Measurements from ENCODE around the gene SLC5A10. TPM values are rescaled to one million over a fixed set of nuclear protein-coding genes. Genes with fewer than 3 reads are reported as not detected.
A peak's percentile ranks its signal among the peaks of the same experiment; 100 is the strongest.
"Not testable (repeated sequence)": the region's sequence is repeated elsewhere in the genome, so short reads cannot be mapped to it uniquely, and the experiment has no call there.

The SLC5A10 gene
- total RNA-seq, 2 donors from 2014 or later = not detected

DNA sequence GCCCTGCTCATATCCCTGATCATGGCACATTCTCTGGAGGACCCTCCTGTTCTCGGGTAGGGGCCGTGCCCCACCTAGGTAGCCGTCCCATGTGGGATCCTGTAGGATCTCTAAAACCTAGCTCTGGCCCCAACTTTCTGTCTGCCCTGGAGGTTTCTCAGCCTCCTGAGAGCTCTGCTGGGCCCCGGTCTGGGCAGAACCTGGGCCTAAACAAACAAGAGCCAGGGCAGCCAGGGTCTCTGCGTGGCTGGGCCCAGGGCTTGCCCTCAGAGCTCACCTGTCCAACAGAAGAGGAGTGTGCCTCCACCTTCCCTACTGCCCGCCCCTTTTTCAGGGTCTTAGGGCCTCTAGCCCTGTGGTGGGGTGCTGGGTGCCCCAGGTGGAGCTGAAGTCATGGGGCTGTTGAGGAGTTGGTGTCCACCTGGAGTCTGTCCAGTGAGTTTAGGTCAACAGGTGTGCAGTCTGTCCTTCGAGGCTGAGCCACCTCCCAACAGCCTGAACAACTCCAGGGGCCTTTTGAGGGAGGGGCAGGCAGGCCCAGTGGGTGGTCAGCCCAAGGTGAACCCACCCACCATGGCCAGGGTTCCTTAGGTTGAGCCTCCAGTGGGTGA, 69.2 kb downstream of the SLC5A10 start:
- not testable (repeated sequence) for H3K36me3 Mint-ChIP-seq (ENCODE audit: low read depth); ATAC-seq; H3K9me3 ChIP-seq (ENCODE audit: control insufficient read depth, low read length, poor library complexity, severe bottlenecking); H3K4me3 Mint-ChIP-seq; DNase-seq; H3K27me3 Mint-ChIP-seq
- Mint-ChIP-seq H3K27ac (peak overlapping the region; percentile 9), H3K4me1 (peaks cover 21% of the 10 kb centered on the region)

DNA sequence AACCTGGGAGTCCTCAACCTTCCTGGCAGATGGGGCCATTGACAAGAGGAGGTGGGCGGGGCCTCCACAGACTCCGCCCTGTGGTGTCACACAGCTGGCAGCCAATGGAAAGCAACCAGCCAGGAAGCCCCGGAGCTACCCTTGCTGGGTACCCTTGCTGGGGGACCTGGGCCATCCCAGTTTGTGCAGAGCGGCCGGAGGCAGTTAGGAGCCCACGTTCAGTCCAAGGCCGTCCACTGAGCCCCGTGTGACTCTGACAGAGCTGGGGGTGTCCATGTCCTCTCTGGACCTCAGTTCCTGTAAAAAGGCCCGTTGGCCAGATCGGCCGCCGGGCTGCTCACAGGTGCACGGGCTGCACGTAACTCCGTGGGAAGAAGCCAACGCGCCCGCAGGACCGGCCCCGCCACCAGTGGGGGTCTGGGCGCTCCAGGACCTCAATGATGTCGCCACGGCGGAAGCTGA, 69.7 kb downstream of the SLC5A10 start:
- no peak overlapping the region for H3K4me3 Mint-ChIP-seq
- DNase-seq = no peak
- no peaks in the 10 kb centered on the region for H3K36me3 Mint-ChIP-seq (ENCODE audit: low read depth)
- peaks cover 21% of the 10 kb centered on the region for H3K4me1 Mint-ChIP-seq
- no peak overlapping the region for H3K27ac Mint-ChIP-seq
- no peaks in the 10 kb centered on the region for H3K9me3 ChIP-seq (ENCODE audit: control insufficient read depth, low read length, poor library complexity, severe bottlenecking)
- ATAC-seq = no peak
- H3K27me3 Mint-ChIP-seq = no peaks in the 10 kb centered on the region

DNA sequence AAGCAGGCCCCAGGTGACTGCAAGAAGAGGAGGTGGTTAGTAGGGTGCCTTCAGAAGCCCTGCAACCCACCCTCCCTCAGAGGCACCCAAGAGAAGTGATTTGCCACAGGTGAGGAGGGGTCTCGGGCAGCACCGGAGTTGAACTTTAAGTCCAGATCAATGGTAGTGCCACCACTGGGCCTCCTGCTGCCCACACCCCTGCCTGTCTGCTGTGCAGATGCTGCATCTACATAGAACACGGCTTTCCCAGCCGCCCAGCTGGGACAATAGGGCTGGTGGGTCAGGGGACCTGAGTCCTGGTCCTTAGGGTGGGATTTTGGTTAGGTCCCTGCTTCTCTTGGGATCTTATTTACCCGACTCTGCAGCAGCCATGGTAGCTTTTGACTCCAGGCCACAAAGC, 70.2 kb downstream of the SLC5A10 start:
- Mint-ChIP-seq H3K36me3 (ENCODE audit: low read depth) (no peaks in the 10 kb centered on the region), H3K27ac (no peak overlapping the region), H3K4me3 (no peak overlapping the region), H3K27me3 (no peaks in the 10 kb centered on the region), H3K4me1 (peaks cover 18% of the 10 kb centered on the region)
- ATAC-seq (no peak), DNase-seq (no peak)
- no peaks in the 10 kb centered on the region for H3K9me3 ChIP-seq (ENCODE audit: control insufficient read depth, low read length, poor library complexity, severe bottlenecking)

DNA sequence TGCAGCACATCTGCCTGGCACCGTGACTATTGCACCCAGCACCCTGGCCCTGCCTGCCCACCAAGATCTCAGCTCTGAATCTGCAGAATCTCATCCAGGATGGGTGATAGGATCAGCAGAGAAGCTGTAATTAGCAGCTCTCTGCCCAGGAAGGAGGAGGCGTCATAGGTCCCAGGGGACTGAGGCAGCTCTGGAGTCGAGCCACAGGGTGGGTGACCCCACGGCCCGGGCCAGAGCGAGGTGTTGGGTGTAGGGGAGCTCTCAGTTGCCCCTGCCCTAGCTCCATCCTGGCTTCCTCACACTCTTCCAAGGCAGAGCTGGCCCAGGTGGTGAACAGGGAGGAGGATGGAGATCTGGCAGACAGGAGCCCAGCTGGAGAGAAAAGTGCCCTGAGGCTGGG, 70.8 kb downstream of the SLC5A10 start:
- Mint-ChIP-seq H3K27ac (no peak overlapping the region), H3K27me3 (no peaks in the 10 kb centered on the region), H3K4me1 (peaks cover 18% of the 10 kb centered on the region), H3K4me3 (peak overlapping the region; percentile 9), H3K36me3 (ENCODE audit: low read depth) (no peaks in the 10 kb centered on the region)
- ATAC-seq = no peak
- H3K9me3 ChIP-seq (ENCODE audit: control insufficient read depth, low read length, poor library complexity, severe bottlenecking) = no peaks in the 10 kb centered on the region
- DNase-seq = no peak

DNA sequence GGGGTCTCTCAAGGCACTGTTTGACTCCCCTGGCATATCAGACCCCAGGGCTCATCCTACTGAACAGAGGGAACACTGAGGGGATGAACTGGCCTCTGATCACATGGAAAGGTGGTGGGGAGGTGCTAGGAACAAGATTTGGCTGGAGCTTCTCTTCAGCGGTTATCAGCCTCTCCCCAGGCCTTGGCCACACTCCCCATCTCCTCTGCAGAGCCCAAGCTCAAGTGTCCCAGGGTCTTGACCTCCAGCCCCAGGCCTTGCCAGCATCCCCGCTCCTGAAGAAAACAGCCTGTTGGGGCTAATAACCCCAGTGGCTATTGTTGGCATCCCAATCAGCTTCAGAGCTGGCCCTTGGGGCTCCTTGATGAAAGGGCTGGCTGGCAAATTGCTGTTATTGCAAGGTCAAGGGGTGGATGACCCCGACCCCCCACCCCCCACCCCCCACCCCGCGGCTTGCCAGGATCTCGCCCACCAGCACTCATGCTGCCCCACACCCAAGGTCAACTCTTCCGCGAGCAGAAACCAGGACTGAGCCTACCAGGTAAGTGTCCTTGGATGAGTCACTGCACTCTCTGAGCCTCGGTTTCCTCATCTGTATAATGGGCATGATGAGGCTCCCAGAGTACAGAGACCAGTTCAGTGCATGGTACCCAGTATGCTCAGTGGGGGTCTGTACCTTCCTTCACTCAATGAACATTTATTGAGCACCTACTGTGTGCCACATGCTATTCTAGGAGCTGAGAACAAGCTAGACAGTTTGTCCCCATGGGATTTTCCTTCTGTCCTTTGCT, 71.4 kb downstream of the SLC5A10 start:
- peak overlapping the region; percentile 86 for H3K27ac Mint-ChIP-seq
- no peak for DNase-seq
- H3K27me3 Mint-ChIP-seq = no peaks in the 10 kb centered on the region
- peaks cover 16% of the 10 kb centered on the region for H3K4me1 Mint-ChIP-seq
- H3K4me3 Mint-ChIP-seq = peak overlapping the region; percentile 9
- ATAC-seq = no peak
- no peaks in the 10 kb centered on the region for H3K9me3 ChIP-seq (ENCODE audit: control insufficient read depth, low read length, poor library complexity, severe bottlenecking)
- H3K36me3 Mint-ChIP-seq (ENCODE audit: low read depth) = no peaks in the 10 kb centered on the region

DNA sequence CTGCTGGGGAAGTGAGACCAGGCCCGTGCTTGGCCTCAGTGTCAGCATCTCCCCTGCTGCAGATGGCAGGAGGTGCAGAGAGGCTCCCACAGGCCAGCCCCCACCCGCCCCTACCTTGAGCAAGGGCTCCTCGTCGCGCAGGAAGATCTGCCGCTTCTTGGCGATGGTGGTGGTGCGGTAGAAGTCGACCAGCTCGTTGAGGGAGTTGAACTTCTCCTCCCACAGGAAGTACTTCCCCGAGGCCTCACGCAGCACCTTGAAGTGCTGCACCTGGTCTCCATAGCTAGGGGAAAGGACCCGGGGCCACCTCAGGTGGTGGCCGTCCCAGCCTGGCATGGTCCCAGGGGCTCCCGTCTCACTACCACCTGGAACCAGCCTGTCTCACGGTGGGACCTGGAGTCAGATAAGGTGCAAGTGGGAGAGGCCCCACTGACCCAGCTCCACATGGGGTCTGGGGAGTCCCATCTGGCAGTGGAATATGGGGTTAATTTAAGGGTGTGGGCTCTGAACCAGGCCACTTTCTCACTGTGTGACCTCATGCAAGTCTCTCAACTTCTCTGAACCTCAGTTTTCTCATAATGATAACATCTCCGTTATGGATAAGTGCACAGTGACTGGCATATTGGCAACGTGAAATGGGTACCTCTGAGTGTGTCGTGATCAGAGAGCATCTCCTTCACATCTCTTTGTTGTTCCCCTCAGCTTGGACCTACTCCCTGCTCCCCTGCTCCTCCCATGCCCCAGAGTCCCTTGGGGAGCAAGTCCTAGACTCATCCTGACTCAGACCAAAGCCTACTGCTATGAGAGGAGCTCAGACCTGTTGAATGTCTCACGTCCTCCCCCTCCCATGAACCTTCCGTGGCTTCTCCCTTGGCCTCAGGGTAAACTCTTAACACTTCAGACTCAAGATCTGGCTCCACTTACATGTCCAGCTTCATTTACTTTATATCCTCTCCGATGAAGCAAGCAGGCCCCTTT, 72.4 kb downstream of the SLC5A10 start:
- peak overlapping the region; percentile 86 for H3K27ac Mint-ChIP-seq

DNA sequence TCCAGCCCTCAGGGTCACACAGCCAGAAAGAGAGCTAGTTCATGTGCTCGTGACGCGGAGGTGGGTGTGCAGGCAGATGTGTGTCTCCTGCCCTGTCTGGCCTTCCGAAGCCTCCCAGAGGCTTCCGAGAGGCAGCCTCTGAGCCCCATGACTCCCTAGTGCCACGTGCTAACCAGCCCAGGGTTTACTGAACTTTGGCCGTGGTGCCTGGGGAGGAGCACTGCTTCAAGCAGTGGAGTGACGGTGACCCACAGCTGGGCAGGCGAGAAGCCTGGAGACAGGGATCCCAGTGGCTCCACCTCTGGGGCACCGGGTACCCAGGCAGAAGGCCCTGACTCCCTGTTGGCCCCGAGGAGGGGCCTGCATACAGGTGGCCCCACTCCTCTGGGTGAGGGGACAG, 76.7 kb downstream of the SLC5A10 start:
- not testable (repeated sequence) for H3K9me3 ChIP-seq (ENCODE audit: control insufficient read depth, low read length, poor library complexity, severe bottlenecking); DNase-seq; H3K4me3 Mint-ChIP-seq; ATAC-seq; H3K27me3 Mint-ChIP-seq; H3K4me1 Mint-ChIP-seq; H3K27ac Mint-ChIP-seq; H3K36me3 Mint-ChIP-seq (ENCODE audit: low read depth)

More for the DNA sequence above, 72.4 kb downstream of the SLC5A10 start:
- DNase-seq (no peak), ATAC-seq (peak; percentile 41)
- peak overlapping the region; percentile 65 for H3K4me3 Mint-ChIP-seq
- no peaks in the 10 kb centered on the region for H3K27me3 Mint-ChIP-seq
- H3K36me3 Mint-ChIP-seq (ENCODE audit: low read depth) = no peaks in the 10 kb centered on the region
- peaks cover 11% of the 10 kb centered on the region for H3K4me1 Mint-ChIP-seq
- no peaks in the 10 kb centered on the region for H3K9me3 ChIP-seq (ENCODE audit: control insufficient read depth, low read length, poor library complexity, severe bottlenecking)

DNA sequence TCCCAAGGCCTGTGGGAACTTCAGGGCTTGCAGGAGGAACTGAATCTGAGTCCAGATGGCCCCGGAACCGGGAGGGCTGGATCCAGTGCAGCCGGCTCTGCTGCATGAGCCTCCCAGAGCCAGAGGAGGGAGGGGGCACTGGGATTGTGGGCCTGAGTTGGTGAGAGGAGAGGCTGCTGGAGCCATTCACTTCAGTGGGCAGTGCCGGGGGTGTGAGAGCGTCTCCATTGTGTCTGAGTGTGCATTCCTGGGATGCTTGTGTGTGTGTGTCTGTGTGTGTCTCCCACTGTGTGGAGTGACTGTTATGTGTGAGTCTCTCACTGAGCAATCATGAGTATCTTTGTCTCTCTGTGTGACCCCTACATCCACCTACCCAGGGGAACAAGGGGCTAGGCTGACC, 77.8 kb downstream of the SLC5A10 start:
- H3K27me3 Mint-ChIP-seq; H3K9me3 ChIP-seq (ENCODE audit: control insufficient read depth, low read length, poor library complexity, severe bottlenecking); H3K27ac Mint-ChIP-seq; H3K4me3 Mint-ChIP-seq; H3K4me1 Mint-ChIP-seq; DNase-seq; H3K36me3 Mint-ChIP-seq (ENCODE audit: low read depth); ATAC-seq: not testable (repeated sequence)

DNA sequence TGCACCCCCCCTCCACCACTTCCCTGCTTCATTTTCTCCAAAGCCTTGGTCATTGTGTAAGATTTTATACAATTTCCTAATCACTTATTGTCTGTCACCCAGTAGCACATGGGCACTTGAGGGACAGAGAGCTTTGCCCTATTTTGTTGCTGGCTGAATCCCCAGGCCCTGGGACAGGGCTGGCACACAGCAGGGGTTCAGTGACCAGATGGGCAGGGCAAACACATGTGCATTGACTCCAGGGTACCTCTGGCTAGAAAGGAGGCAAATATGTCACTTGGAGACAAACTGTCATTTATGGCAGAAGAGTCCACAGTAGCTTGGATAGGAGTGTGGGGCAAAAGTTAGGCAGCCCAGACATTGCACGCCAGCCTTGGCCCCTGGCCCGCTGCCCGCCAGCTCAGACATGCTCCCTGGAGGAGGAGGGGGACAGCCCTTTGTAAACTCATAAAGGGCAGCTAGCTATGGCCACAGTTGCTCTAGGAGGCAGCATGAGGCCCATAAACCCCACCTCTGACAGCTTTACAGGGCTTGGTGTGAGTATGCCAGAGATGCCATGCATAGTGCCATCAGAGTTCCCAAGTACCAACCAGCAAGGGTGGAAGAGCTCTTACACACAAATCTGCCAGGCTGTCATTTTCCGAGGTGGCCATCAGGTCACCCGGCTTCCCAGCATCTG, 78.9 kb downstream of the SLC5A10 start:
- not testable (repeated sequence) for H3K27ac Mint-ChIP-seq; ATAC-seq; H3K4me3 Mint-ChIP-seq; H3K9me3 ChIP-seq (ENCODE audit: control insufficient read depth, low read length, poor library complexity, severe bottlenecking); H3K4me1 Mint-ChIP-seq; H3K27me3 Mint-ChIP-seq; DNase-seq; H3K36me3 Mint-ChIP-seq (ENCODE audit: low read depth)

DNA sequence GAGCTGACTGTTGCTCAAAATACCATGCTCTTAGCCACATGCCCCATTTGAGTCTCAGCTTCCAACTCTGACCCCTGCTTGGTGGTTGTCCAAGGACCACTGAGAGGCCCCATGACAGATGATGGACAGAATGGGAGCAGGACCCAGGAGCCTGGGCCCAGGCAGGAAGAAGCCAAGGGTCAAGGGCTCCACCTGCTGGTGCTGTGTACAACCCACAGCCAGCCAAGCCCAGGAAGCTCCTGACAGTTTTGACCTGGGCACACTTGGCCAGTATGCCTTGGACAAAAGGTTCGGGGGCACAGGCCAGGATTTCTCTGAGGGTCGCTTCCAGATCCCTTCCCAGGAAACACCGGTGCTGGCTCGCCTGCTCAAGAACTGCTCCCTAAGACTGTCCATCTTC, 79.8 kb downstream of the SLC5A10 start:
- H3K9me3 ChIP-seq (ENCODE audit: control insufficient read depth, low read length, poor library complexity, severe bottlenecking); H3K4me1 Mint-ChIP-seq; H3K36me3 Mint-ChIP-seq (ENCODE audit: low read depth); H3K4me3 Mint-ChIP-seq; H3K27me3 Mint-ChIP-seq; H3K27ac Mint-ChIP-seq: not testable (repeated sequence)
- DNase-seq (peak; percentile 9 to 31 (median 11)), ATAC-seq (peak; percentile 63)

DNA sequence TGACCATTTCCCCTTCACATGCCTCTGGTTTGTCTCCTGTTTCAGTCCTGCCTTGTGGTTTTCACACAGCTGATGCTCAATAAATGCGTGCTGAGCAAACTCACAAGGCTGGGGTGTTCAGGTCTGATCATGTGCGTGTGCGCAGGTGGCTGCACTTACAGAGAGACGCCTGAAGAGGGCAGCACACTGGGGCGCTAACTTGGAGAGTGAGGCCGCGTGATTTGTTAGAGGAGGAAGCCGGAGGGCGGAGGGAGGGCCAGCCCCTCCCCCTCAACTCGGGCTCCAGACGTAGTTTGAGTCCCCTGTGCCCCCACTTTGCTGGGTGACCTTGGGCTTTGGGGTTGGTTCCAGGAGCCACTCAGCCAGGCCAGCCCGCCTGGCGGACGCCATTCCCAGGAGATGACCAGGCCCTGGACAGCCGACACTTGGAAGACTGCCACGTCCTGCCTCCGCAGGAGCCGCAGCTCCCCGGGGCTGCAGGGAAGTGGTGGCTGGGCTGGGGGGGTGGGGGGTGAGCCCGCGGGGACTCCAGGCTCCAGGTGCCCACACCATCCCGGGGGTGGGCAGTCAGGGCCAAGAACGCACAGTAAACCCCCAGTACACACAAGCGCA, 80.5 kb downstream of the SLC5A10 start:
- H3K36me3 Mint-ChIP-seq (ENCODE audit: low read depth); H3K4me3 Mint-ChIP-seq; H3K27me3 Mint-ChIP-seq; H3K9me3 ChIP-seq (ENCODE audit: control insufficient read depth, low read length, poor library complexity, severe bottlenecking); H3K27ac Mint-ChIP-seq; DNase-seq; H3K4me1 Mint-ChIP-seq: not testable (repeated sequence)
- peak; percentile 99 for ATAC-seq

DNA sequence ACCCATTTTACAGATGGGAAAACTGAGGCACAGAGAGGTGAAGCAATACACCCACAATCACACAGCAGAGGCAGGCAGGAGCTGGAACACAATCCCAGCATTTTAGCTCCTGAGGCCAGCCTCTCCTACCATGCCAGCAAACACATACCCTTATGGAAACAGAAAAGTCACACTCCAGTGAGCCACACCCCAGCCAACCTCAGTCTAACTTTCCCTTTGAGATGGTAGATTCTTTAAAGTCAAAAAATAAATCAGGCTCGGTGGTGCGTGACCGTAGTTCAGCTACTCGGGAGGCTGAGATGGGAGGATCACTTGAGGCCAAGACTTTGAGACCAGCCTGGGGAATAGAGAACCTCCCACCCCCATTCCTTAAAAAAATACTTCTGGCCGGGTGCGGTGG, 84.2 kb downstream of the SLC5A10 start:
- H3K4me3 Mint-ChIP-seq; H3K27ac Mint-ChIP-seq; ATAC-seq; H3K4me1 Mint-ChIP-seq; H3K36me3 Mint-ChIP-seq (ENCODE audit: low read depth); H3K27me3 Mint-ChIP-seq; DNase-seq; H3K9me3 ChIP-seq (ENCODE audit: control insufficient read depth, low read length, poor library complexity, severe bottlenecking): not testable (repeated sequence)
